Stimulated activated CD4-positive, alpha-beta T cell treated with anti-CD3 and anti-CD28 coated beads, Interleukin-1b, Interleukin-23, amount 100 ng/mL, for 24 hours (primary cell): Measurements from ENCODE around the gene FAM163B.

ENCODE experiments used
- DNase-seq, 4 experiments: peaks; one replicate each; pipeline ENCODE4 v3.0.0-alpha.2; 2020; ENCODE audit warnings: low read depth in 4 of 4, low spot score in 1 of 4

FAM163B gene

DNA sequence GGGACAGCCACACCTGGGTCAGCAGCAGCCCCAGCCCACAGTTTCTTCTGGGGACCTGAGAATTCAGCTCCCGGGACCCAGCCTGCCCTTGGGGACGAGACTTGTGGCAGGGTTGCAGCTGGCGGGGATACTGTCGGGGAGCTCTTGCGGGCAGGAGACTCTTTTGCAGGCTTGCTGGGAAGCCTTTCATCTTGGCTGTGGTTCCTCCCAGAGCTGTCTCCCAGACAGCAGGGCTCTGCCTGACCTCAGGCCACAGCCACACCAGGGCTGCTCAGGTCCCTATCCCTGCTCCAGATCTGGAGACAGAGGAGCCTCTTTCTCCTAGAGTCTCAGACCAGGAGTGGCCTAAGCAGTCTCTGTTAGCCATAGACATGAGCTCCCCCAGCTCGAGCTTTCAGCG is 79.7 kb downstream of the FAM163B start:
- no peak for DNase-seq

DNA sequence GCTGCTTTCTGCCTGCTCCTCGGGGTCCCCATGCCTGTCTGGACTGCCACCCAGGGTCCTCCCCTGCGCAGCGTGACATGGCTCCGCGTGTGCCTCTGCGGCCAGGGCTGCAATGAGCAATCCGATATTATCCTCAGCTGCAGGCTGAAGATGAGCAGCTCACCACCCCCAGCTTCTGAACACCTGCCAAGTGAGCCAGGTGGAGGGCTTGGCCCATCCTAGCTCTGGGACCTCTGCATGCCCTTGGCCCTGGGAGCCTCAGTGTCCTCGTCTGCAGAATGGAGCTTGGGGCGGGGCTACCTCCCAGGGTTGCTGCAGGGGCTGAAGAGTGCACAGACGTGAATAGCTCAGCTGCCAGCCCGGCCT is 80.3 kb downstream of the FAM163B start:
- no peak for DNase-seq

GRCh38 chr9:133528001-133528875 is 81.0 kb downstream of the FAM163B start:
- DNase-seq, result no peak

- DNase-seq, result no peak
These were observed 81.7 kb downstream of the FAM163B start for GRCh38 chr9:133527444-133527920.
